Fibroblast of skin of right quadriceps (primary cell): ENCODE results near the gene ASTN1.
"Not testable (repeated sequence)": the region's sequence is repeated elsewhere in the genome, so short reads cannot be mapped to it uniquely, and the experiment has no call there.

ENCODE experiments used
- DNase-seq: peaks from one replicate; pipeline ENCODE4 v3.0.0-alpha.2; 2013

Gene ASTN1

DNA sequence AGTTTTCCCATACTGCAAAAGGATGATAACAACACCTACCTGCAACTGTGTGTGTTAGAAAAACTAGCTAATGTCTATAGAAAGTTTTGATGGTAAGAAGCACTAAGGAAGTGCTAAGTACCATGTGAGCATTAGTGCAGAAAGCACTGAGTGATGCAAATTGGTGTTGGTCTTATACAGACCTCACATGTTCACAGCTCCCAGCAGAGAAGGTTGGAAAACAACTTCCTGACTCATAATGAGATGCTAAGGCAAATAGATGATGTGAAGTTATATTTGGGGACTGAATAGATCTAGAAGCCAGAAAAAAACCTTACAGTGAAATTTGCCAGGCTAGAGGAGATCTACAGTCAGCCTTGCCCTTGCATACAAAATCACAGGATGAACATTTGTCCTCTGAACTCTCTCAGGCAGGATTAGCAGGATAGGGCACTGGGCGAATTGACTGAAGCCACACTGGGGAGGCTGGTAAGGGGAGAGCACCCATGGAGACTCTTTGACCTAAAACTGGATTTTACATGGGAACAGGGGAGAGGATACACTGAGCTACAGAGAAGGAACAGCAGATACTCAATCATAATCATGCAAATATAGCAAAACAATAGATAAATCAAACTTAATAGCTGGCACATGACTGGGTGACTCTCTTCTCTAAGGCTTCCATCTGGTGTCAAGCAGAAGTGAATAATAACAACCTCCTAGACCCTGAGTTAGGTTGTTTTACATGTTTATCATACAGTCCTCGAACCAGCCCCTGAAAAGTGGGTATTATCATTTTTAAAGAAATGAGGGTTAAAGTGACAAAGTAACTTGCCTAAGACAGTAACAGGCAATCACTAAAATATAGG, 61.3 kb downstream of the ASTN1 start:
- no peak for DNase-seq

DNA sequence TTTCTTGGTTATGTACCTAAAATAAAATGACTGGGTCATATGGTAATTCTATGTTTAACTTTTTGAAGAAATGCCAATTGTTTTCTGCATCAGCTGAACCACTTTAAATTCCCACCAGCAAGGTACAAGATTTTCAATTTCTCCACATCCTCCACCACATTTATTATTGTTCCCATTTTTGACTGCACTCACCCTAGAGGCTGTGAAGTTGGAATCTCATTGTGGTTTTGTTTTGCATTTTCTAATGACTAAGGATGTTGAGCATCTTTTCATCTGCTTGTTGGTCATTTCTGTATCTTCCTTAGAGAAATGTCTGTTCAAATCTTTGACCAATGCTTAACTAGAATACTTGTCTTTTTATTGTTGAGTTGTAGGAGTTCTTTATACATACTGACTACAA, 72.5 kb downstream of the ASTN1 start:
- DNase-seq, result peak; percentile 30

GRCh38 chr1:177091040-177091439, 73.5 kb downstream of the ASTN1 start:
- DNase-seq, result peak; percentile 67

DNA sequence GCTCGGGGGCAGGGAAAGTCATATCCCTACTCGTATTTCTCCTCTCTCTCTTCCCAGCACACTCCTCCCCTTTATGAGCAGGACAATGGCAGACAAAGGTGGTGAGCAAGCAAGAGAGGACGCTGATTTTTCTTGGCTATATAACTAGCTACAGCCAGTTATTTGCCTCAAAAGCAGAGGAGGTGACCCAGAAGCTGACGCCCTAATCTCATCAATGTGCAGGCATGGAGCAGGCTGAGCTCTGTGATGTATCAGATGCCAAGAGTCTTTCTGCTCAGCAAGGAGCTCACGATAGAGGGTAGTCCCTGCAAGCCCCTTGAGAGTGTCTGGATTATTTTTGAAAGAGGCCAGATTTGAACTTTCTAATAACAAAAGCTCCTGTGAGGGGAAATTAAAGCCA, 75.5 kb downstream of the ASTN1 start:
- DNase-seq, result no peak

DNA sequence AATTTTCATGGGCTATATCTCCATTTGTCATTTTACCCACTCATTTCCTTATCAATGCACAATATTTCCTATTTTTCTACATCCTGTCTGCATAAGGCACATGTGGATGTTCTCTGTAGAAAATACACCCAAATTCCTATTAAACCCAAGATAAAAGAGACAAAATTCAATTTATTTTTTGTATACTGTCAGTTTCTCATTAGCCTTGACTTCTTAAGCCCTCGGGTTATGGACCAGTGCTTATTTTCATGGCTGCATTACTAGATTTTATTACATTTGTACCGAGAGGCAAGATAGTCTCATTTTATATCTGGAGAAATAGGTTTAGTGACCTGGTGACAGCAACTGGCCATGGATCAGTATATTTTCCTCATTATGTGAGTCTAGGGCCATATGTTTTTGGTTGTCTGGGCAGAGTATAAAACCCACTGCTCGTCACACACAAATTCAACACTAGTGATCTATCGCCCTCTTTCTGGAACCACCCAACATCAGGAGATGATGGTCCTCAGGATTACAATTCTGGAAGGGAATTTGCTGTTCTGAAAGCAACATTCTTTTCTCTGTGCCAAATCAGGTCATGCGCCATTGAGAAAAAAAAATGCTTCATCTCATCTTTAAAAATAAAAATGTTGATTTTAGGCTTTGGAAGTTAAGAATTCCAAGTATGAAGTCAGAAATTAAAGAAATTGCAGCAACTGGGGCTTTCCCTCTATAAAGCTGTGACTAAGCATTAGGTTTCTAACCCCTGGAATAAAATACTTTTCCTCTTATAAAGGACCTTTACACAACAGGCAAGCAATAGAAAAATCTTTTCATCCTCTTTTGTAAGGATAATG, 81.4 kb downstream of the ASTN1 start:
- DNase-seq, result peak; percentile 83

GRCh38 chr1:177080564-177080963, 83.9 kb downstream of the ASTN1 start:
- DNase-seq, result no peak

GRCh38 chr1:177077734-177078499, 86.6 kb downstream of the ASTN1 start:
- peak; percentile 62 for DNase-seq

DNA sequence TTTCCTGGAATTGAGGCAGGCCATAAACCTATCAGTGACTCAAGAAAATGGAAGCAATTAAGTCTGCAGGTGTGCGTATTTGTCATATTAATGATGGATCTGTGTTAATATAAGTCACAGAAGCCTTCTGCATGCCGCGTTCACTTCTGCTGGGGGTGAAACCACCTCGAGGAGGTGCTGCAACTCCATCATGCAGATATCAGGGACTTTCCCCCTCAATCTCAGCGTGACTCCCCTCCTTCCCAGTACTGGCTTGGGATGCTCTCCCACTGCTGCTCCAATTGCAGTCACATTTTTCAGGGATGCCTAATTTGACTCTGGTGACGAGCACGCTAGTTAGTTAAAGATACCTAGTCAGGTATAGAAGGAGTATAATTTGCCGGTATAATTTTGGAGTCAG, 87.5 kb downstream of the ASTN1 start:
- no peak for DNase-seq

DNA sequence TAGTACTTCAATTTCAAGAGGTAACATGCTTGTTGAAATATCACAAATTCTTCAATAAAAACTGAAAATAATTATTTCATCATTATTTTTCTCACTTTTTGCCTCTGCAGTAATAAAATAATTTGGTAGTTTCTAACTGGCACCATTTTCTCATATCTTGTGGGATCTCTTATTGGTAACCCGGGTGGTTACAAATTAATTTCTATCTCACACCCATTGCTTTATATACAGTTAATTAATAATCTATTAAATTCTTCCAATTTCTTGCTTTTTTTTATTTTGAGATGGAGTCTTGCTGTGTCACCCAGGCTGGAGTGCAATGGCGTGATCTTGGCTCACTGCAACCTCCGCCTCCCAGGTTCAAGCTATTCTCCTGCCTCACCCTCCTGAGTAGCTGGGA, 89.7 kb downstream of the ASTN1 start:
- not testable (repeated sequence) for DNase-seq

GRCh38 chr1:177069490-177069889, 95.0 kb downstream of the ASTN1 start:
- DNase-seq, result no peak

GRCh38 chr1:177067752-177068410, 96.6 kb downstream of the ASTN1 start:
- DNase-seq, result no peak

- DNase-seq, result no peak
Observed at GRCh38 chr1:177065430-177065829, 99.1 kb downstream of the ASTN1 start.

GRCh38 chr1:177063648-177064047, 100.9 kb downstream of the ASTN1 start:
- no peak for DNase-seq

- DNase-seq, result no peak
Observed at GRCh38 chr1:177054542-177054941, 110.0 kb downstream of the ASTN1 start.

DNA sequence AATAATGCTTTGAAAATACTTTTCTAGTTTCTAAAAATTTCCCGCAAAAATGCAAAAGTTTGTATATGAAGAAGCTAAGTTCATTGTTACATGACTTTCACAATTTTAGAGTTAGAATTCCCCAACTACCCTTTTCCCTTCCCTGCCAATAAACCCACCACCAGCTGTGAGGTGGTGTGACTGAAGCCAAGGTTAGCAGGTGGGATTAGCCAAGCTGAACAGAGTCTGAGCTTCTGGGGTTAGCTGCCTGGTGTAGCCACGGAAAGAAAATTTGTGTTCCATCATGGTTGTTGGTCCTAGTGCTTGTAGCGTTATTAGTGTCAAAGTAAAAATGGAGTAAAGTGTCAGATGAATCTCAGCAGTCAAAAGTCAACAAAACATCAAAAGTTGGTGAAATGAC, 110.9 kb downstream of the ASTN1 start:
- no peak for DNase-seq

DNA sequence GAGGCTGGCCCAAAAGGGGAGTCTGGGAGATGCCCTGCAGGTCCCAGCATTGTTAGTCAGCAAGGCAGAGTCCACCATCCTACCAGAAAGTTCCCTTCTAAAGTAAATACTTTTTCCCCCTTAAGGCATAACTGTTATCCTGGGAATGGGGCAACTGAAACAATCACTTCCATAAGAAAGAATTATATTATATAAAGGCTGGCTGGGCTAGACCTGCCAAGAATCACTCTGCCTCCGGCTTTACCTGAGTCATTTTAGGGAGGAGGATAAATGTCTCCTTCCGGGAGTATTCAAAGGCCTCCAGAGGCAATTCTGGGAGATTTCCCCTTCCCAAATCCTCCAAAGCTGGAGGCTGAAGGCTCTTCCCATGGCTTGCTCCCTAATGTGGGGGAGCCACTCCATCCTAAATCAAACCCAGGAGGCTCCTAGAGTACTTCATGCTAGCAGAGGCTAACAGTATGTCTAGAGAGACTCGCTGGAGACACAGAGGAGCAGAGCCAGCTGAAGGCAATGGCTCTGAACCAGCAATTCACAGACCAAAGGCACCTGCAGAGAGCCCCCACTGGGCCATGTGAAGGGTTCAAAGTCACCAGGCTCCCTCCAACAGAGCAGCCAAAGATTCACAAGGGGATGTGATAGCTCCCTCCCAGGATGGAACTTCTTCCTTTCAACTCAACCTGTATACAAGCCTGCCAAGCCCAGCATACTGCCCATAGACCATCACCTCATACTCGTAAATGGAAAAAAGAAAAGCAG, 116.0 kb downstream of the ASTN1 start:
- no peak for DNase-seq

DNA sequence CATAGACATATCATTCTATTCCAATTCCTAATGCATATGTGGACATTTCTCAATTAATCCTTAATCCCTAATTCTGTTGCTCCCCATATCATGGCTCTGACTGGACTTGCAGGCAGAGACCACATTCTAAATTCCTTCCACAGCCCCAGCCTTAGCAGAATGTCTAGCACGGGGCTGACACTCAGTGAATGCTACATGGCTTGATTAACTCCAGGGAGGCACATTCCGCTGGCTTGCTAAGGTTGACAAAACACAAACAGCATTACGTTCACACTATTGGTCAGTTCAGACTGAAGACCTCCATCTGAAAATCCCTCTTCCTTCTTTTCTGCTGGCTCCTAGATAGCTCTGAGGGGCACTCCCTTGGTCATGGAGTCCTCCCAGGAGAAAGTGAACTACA, 119.4 kb downstream of the ASTN1 start:
- DNase-seq, result no peak

DNA sequence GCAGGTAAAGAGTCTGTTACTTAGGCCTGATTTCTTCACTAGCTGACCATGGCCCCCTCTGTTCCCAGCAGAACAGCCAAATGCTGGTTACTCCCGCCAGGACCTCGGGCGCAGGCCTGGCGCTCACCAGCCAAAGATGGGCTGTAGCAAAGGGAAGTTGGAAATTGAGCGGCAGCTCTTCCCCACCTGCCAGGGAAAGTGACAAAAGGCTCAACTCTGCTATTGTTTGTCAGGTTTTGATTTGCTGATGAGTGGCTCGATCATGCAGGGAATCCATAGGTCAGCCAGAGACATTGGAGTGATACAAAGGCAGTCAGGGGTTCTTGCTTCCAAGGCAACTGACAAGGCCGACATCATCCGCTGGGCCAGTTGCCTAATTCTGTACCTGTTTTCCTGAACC, 120.1 kb downstream of the ASTN1 start:
- no peak for DNase-seq

DNA sequence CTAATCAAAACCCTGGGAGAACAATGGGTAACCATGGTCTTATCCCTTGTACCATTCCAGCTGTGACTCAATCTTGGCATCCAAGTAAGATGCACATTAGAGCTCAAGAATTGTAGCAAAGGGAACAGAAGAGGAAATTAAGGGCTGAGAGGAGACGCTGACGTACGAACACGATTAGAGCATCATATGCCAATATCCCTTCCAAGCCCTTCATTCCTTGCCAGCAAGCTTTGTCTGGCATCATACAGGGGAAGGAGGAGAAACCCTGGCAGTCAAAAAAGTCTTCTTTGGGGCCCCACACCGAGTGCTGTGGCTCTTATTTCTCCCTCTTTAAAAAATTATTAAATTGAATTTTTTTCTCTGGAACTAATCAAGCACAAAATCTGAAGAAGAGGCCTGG, 120.9 kb downstream of the ASTN1 start:
- DNase-seq, result no peak

GRCh38 chr1:177035586-177035985, 128.9 kb downstream of the ASTN1 start:
- no peak for DNase-seq

DNA sequence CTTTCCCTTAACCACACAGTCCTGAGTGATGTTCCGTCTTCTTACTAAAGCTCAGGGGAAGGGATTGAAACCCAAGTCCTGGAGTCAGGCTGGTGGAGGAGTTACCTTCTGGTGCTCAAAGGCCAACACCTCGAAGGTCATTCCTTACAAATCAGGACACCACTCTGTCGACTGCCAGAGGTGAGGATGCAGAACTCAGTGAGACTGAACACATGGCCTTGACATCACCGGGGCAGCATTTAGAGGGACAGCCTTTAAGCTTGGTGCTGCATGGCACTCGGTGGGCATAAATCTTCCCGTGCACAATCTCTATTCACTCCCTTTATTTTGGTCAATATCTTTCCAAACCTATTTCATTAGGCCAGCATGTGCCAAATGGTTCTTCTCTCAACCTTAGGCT, 130.9 kb downstream of the ASTN1 start:
- no peak for DNase-seq

GRCh38 chr1:177032434-177032833, 132.1 kb downstream of the ASTN1 start:
- no peak for DNase-seq
